Activated naive CD4-positive, alpha-beta T cell treated with anti-CD3 and anti-CD28 coated beads for 36 hours (primary cell): ENCODE results near the gene LDLRAD4. TPM values are rescaled to one million over a fixed set of nuclear protein-coding genes. Genes with fewer than 3 reads are reported as not detected.
A peak's percentile ranks its signal among the peaks of the same experiment; 100 is the strongest.

ENCODE experiments used
- CTCF ChIA-PET: fragments of 350-600 bp; sonication (Branson Sonifier 250); formaldehyde crosslinking; loops from one replicate; lab custom pipeline; 2021; ENCODE audit warnings: antibody characterized with exemption; lab: Charles Lee
- DNase-seq: peaks from one replicate; pipeline ENCODE4 v3.0.0-alpha.2; 2020
- H3K27ac Mint-ChIP-seq: one replicate; pipeline ENCODE4 v1.8.0; 2021; ENCODE audit warnings: mild to moderate bottlenecking, mixed read lengths
- H3K27me3 Mint-ChIP-seq: one replicate; pipeline ENCODE4 v1.8.0; 2021; ENCODE audit warnings: low read depth, mixed read lengths
- H3K36me3 Mint-ChIP-seq: one replicate; pipeline ENCODE4 v1.8.0; 2021; ENCODE audit warnings: low read depth, mixed read lengths
- H3K4me1 Mint-ChIP-seq: one replicate; pipeline ENCODE4 v1.8.0; 2021; ENCODE audit warnings: low read depth, mixed read lengths
- H3K4me3 Mint-ChIP-seq: one replicate; pipeline ENCODE4 v1.8.0; 2021; ENCODE audit warnings: mild to moderate bottlenecking, moderate library complexity, mixed read lengths
- H3K9me3 Mint-ChIP-seq: one replicate; pipeline ENCODE4 v1.8.0; 2021; ENCODE audit warnings: mixed read lengths
- intact Hi-C: fragments of 100-400 bp; cut with micrococcal nuclease; formaldehyde crosslinking; loops from one replicate; pipeline ENCODE4 v1.15.1; 2023
- total RNA-seq, 2 experiments: library from RNA; stranded (reverse); gene quantifications; one replicate each; pipeline ENCODE4 v1.2.3, GENCODE V29; 2021

Gene LDLRAD4
- total RNA-seq, 2 experiments from 2014 or later, result 19.4 to 21.3 TPM

- no peak overlapping the region for H3K27ac Mint-ChIP-seq
- H3K4me3 Mint-ChIP-seq, result peak overlapping the region; percentile 71
- H3K4me1 Mint-ChIP-seq, result peaks cover 74% of the 10 kb centered on the region
- peaks cover 3% of the 10 kb centered on the region for H3K9me3 Mint-ChIP-seq
- H3K27me3 Mint-ChIP-seq, result no peaks in the 10 kb centered on the region
- DNase-seq, result peak; percentile 26
- intact Hi-C loops, result loop anchor here (1.0 to 10.0 kb wide), 6 partner anchors 25 to 727 kb away; partner anchors contain the start of genes FAM210A, PTPN2 and RNMT
- peaks cover 4% of the 10 kb centered on the region for H3K36me3 Mint-ChIP-seq
- CTCF ChIA-PET, result interaction anchor here (0.7 to 3.0 kb wide), 9 partner anchors 18 to 395 kb away, joined by 3 to 16 read pairs (median 3); no protein-coding TSS in a partner anchor
Observed at GRCh38 chr18:13611601-13612195, 393.1 kb downstream of the LDLRAD4 start.

DNA sequence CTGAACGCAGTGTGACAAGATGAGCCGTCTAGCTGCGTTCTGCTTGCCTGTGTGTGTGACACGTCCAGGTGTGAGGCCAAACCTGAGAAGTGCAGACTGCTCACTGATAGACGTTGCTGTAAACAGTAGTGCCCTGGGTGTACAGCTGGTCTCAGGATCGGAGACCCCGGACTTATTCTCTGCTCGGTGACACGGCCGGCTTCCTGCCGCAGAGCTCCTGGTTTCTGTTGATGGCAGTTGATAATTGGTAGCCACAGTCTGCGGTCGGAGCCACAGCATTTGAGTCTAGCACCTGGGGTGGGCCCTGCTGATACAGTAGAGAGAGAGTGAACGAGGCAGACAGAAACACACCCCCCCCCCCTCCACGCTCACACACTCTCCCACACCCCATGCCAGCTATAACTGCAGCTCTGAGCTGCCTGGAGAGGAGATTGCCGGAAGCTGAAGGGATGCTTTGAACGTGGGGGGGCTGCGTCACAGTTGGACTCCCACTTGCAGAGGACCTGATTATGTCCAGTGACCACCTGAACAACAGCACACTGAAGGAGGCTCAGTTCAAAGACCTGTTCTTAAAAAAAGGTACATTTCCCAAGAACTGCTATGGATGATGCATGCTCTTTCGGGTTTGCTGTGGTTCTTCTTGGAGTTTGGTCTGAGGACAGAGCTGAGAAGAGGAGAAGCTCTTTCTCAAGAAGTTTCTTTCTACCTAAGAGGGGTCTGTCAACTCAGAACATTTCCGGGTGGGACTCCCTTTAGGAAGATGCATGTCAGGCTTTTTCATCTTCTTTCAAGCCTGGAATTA is 393.8 kb downstream of the LDLRAD4 start:
- peaks cover 4% of the 10 kb centered on the region for H3K36me3 Mint-ChIP-seq
- H3K27ac Mint-ChIP-seq, result peak overlapping the region; percentile 38
- CTCF ChIA-PET, result interaction anchor here (0.7 to 3.0 kb wide), 12 partner anchors 8 to 396 kb away, joined by 3 to 16 read pairs (median 4); no protein-coding TSS in a partner anchor
- intact Hi-C loops, result loop anchor here (1.0 to 10.0 kb wide), 6 partner anchors 26 to 728 kb away; partner anchors contain the start of genes FAM210A, PTPN2 and RNMT
- peaks cover 3% of the 10 kb centered on the region for H3K9me3 Mint-ChIP-seq
- no peaks in the 10 kb centered on the region for H3K27me3 Mint-ChIP-seq
- H3K4me1 Mint-ChIP-seq, result peaks cover 80% of the 10 kb centered on the region
- peak overlapping the region; percentile 71 for H3K4me3 Mint-ChIP-seq
- DNase-seq, result peak; percentile 81

- no peaks in the 10 kb centered on the region for H3K27me3 Mint-ChIP-seq
- no peak for DNase-seq
- intact Hi-C loops, result loop anchor here (2.0 to 10.0 kb wide), 3 partner anchors 114 to 728 kb away; partner anchors contain the start of genes FAM210A, PTPN2 and RNMT
- H3K4me1 Mint-ChIP-seq, result peaks cover 82% of the 10 kb centered on the region
- H3K4me3 Mint-ChIP-seq, result peak overlapping the region; percentile 71
- peak overlapping the region; percentile 16 for H3K27ac Mint-ChIP-seq
- no peaks in the 10 kb centered on the region for H3K36me3 Mint-ChIP-seq
- CTCF ChIA-PET, result interaction anchor here (0.8 to 3.0 kb wide), 8 partner anchors 9 to 397 kb away, joined by 3 to 16 read pairs (median 6); no protein-coding TSS in a partner anchor
- no peaks in the 10 kb centered on the region for H3K9me3 Mint-ChIP-seq
Observed at GRCh38 chr18:13613099-13613498, 394.5 kb downstream of the LDLRAD4 start.

GRCh38 chr18:13613591-13614501 is 395.3 kb downstream of the LDLRAD4 start:
- Mint-ChIP-seq H3K27ac (no peak overlapping the region), H3K27me3 (no peaks in the 10 kb centered on the region), H3K4me3 (peak overlapping the region; percentile 8), H3K36me3 (no peaks in the 10 kb centered on the region), H3K9me3 (no peaks in the 10 kb centered on the region), H3K4me1 (peaks cover 80% of the 10 kb centered on the region)
- peak; percentile 29 for DNase-seq
- CTCF ChIA-PET, result interaction anchor here (0.9 to 3.0 kb wide), 7 partner anchors 46 to 398 kb away, joined by 3 to 16 read pairs (median 4); no protein-coding TSS in a partner anchor
- intact Hi-C loops, result loop anchor here (2.0 to 10.0 kb wide), 3 partner anchors 113 to 729 kb away; partner anchors contain the start of genes FAM210A, PTPN2 and RNMT

GRCh38 chr18:13614641-13615288 is 396.2 kb downstream of the LDLRAD4 start:
- DNase-seq, result peak; percentile 46
- Mint-ChIP-seq H3K4me3 (peak overlapping the region; percentile 48), H3K4me1 (peaks cover 71% of the 10 kb centered on the region), H3K27ac (peak overlapping the region; percentile 69), H3K36me3 (no peaks in the 10 kb centered on the region), H3K9me3 (no peaks in the 10 kb centered on the region), H3K27me3 (no peaks in the 10 kb centered on the region)
- intact Hi-C loops, result loop anchor here (1.0 to 10.0 kb wide), 4 partner anchors 52 to 730 kb away; partner anchors contain the start of gene PTPN2
- CTCF ChIA-PET, result interaction anchor here (1.3 to 3.0 kb wide), 3 partner anchors 55 to 57 kb away, joined by 9 to 16 read pairs (median 12); no protein-coding TSS in a partner anchor

GRCh38 chr18:13615432-13615861 is 396.9 kb downstream of the LDLRAD4 start:
- peak overlapping the region; percentile 69 for H3K27ac Mint-ChIP-seq
- no peaks in the 10 kb centered on the region for H3K9me3 Mint-ChIP-seq
- peak; percentile 34 for DNase-seq
- peak overlapping the region; percentile 48 for H3K4me3 Mint-ChIP-seq
- peaks cover 71% of the 10 kb centered on the region for H3K4me1 Mint-ChIP-seq
- H3K27me3 Mint-ChIP-seq, result no peaks in the 10 kb centered on the region
- no peaks in the 10 kb centered on the region for H3K36me3 Mint-ChIP-seq
- CTCF ChIA-PET, result interaction anchor here (1.3 kb wide), 1 partner anchor 57 kb away, joined by 12 read pairs; no protein-coding TSS in a partner anchor
- intact Hi-C loops, result loop anchor here (1.0 to 10.0 kb wide), 3 partner anchors 53 to 731 kb away; partner anchors contain the start of gene PTPN2

- no peak for DNase-seq
- CTCF ChIA-PET, result interaction anchor here (1.3 kb wide), 1 partner anchor 58 kb away, joined by 12 read pairs; no protein-coding TSS in a partner anchor
- intact Hi-C loops, result loop anchor here (10.0 kb wide), 1 partner anchor 731 kb away; the partner anchor contains the start of gene PTPN2
- Mint-ChIP-seq H3K4me1 (peaks cover 66% of the 10 kb centered on the region), H3K36me3 (no peaks in the 10 kb centered on the region), H3K27me3 (no peaks in the 10 kb centered on the region), H3K9me3 (no peaks in the 10 kb centered on the region), H3K4me3 (peak overlapping the region; percentile 13), H3K27ac (peak overlapping the region; percentile 61)
Observed at GRCh38 chr18:13616041-13616440, 397.5 kb downstream of the LDLRAD4 start.

DNA sequence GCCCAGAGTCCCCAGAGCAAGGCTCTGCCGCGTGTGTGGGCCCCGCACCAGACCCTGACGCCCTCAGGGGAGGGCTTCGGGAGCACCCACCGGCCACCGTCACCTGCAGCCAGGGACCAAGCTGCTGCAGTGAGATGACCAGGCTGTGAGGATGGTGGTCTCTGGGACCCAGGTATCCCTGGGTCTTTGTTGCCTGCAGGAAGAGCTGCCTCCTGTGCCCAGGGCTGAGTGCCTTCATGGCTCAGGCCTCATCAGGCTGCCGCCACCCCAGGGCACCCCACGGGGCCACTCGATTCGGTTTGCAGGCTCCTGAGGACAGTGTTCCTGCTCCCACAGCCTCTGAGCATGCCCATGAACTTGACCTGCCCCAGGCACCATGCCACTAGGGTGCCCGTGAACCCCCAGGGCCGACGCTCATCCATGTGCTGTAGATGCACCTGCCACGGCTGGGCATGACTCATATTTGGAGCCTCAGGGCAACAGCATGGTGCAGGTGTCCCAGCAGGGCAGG is 398.0 kb downstream of the LDLRAD4 start:
- H3K36me3 Mint-ChIP-seq, result no peaks in the 10 kb centered on the region

GRCh38 chr18:13617826-13618515 is 399.4 kb downstream of the LDLRAD4 start:
- Mint-ChIP-seq H3K27ac (no peak overlapping the region), H3K9me3 (no peaks in the 10 kb centered on the region), H3K27me3 (no peaks in the 10 kb centered on the region), H3K4me3 (no peak overlapping the region), H3K36me3 (no peaks in the 10 kb centered on the region), H3K4me1 (peaks cover 47% of the 10 kb centered on the region)
- intact Hi-C loops, result loop anchor here (10.0 kb wide), 1 partner anchor 733 kb away; the partner anchor contains the start of gene PTPN2
- CTCF ChIA-PET, result interaction anchor here (0.7 kb wide), 1 partner anchor 60 kb away, joined by 3 read pairs; no protein-coding TSS in a partner anchor
- no peak for DNase-seq

More for the DNA sequence above, 398.0 kb downstream of the LDLRAD4 start:
- Mint-ChIP-seq H3K27me3 (no peaks in the 10 kb centered on the region), H3K4me3 (no peak overlapping the region), H3K4me1 (peaks cover 61% of the 10 kb centered on the region), H3K9me3 (no peaks in the 10 kb centered on the region), H3K27ac (peak overlapping the region; percentile 61)
- DNase-seq, result no peak
- intact Hi-C loops, result loop anchor here (10.0 kb wide), 1 partner anchor 732 kb away; the partner anchor contains the start of gene PTPN2
- CTCF ChIA-PET, result interaction anchor here (0.7 kb wide), 1 partner anchor 8 kb away, joined by 3 read pairs; no protein-coding TSS in a partner anchor
